Stimulated activated CD8-positive, alpha-beta memory T cell treated with anti-CD3 and anti-CD28 coated beads, Interleukin-15, amount 100 ng/mL, for 1 hour (primary cell): ENCODE data around the gene NPM1.
"Not testable (repeated sequence)": the region's sequence is repeated elsewhere in the genome, so short reads cannot be mapped to it uniquely, and the experiment has no call there.

ENCODE experiments used
- DNase-seq: peaks from one replicate; pipeline ENCODE4 v3.0.0-alpha.2; 2020; ENCODE audit warnings: low read depth

NPM1 gene

DNA sequence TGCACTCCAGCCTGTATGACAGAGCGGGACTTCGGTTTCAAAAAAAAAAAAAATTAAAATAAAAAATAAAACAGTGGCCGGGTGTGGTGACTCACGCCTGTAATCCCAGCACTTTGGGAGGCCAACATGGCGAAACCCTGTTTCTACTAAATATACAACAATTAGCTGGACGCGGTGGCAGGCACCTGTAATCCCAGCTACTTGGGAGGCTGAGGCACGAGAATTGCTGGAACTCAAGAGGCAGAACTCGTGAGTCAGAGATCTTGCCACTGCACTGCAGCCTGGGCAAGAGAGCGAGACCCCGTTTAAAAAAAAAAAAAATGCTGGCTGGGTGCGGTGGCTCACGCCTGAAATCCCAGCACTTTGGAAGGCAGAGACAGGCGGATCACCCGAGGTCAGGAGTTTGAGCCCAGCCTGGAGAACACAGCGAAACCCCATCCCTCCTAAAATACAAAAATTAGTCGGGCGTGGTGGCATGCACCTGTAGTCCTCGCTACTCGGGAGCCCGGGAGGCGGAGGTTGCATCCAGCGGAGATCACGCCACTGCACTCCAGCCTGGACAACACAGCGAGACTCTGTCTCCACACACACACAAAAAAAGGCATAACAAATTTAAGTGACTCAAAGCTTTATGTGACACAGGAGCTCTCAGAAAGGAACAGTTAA is 1.5 kb upstream of the NPM1 start:
- no peak for DNase-seq

DNA sequence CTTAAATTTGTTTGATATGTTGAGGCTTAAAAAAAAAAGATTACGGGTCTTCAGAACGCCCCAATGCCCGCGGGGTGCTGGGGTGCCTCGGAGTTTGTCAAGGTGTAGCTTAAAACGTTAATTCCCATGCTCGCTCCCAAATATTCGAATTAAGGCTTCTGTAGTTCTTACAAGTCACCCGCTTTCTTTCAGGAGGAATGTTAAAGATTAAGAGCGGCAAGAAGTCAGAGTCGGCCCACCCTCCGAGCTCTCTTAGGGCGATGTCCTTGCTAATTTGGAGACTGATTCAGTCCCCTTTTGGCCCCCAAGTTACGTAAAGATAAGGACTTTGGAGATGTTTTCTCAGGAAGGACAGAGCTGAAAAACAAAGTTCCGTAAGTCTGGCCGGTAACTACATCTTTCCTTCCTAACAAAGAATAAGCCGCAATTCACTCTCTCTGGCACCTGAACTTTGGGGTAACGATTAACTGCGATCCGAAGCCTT is 746 bp upstream of the NPM1 start:
- DNase-seq = no peak

DNA sequence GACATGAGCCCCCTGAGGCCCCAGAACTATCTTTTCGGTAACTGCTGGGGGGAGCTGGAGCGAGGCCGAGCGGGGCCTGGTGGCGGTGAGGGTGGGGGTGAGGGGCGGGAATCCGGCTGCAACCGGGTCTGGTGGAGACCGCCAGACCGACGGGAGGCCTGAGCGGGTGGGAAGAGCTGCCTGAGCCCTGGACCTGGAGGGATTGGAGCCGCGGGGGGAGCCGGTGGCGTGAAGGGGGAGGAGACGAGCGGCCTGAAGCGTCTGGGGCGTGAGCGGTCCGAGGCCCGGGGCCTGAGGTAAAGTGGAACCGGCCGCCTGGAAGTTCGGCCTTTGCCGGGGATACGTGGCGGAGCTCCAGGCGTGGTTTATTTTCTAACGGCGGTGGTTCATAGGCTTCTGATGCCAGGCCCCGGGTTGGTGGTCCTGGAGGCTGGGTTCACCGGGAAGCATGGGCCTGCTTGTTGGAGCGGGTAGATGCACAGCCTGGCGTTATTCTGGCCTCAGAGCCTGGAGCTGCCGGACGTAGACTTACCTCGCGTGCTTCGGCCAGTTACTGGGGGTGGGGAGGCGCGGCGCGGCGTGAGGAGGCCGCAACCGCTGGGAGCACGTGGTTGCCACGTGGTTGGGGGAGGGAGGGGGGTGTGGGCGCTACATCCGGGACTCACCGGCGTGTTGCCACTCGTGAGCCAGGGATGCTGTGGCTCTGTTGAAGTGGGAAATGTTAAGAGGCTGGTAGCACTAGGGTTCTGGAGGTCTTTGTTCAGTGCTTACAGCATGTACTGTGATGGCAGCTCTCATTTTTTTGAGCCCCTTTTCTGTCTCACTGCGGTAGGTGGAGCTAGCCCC is 544 bp downstream of the NPM1 start:
- peak; percentile 67 for DNase-seq

DNA sequence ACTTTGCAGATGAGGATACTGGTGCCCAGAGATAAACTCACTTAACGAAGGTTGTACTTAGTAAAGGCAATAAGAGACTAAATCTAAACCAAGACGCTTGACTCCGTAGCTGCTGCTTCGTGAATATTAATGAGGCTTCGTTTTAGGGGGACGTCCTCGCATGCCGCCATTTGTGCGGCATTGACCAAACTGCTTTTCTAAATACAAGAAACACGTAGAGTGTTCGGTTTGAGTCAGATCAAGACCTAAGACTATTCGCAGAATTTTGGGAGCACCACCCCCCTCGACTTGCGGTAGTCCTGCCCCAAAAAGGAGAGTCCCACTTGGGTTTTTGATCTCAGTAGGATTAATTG is 1.1 kb downstream of the NPM1 start:
- DNase-seq = no peak

DNA sequence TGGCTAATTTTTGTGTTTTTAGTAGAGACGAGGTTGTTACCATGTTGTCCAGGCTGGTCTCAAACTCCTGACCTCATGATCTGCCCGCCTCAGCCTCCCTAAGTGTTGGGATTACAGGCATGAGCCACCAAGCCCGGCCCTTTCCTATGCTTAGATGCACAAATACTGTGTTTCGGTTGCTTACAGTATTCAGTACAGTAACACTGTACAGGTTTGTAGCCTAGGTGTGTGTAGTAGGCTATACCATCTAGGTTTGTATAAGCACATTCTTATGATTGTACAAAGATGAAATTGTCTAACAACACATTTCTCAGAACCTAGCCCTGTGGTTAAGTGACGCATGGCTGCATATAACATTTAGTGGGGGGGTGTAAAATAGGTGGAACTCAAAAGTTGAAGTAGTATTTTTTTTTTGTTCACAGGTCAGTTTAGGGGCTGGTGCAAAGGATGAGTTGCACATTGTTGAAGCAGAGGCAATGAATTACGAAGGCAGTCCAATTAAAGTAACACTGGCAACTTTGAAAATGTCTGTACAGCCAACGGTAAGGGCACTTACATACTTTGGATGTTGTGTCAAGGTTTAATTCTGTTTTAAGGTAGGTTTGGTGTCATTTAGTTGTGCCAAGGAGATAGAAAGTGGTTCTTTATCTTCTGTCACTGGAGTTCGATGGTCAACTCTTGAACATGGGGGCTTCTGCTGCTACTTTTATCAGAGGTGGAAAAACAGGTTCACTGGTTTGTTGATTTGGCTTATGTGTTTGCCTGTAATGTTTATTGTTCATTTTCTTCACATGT is 3.4 kb downstream of the NPM1 start:
- no peak for DNase-seq

GRCh38 chr5:171391996-171392577 is 4.4 kb downstream of the NPM1 start:
- DNase-seq = no peak

- DNase-seq = no peak
Observed at GRCh38 chr5:171392585-171393159, 5.0 kb downstream of the NPM1 start.

- DNase-seq = no peak
Observed at GRCh38 chr5:171395042-171395441, 7.4 kb downstream of the NPM1 start.

GRCh38 chr5:171396583-171396982 is 8.9 kb downstream of the NPM1 start:
- DNase-seq = not testable (repeated sequence)

DNA sequence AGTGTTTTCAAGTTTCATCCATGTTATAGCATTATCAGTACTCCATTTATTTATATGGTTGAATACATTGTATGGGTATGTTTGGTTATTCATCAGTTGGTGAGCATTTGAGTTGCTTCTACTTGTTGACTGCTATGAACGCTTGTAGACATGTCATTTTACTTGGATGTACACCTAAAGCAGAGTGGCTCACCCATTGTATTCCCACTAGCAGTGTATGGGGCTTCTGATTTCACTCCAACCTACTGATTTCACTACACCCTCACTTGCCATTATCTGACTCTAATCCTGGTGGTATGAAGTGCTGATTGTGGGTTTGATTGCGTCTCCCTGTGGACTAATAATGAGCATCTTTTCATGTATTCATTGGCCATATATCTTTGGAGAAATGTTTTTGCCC is 9.5 kb downstream of the NPM1 start:
- DNase-seq = no peak

DNA sequence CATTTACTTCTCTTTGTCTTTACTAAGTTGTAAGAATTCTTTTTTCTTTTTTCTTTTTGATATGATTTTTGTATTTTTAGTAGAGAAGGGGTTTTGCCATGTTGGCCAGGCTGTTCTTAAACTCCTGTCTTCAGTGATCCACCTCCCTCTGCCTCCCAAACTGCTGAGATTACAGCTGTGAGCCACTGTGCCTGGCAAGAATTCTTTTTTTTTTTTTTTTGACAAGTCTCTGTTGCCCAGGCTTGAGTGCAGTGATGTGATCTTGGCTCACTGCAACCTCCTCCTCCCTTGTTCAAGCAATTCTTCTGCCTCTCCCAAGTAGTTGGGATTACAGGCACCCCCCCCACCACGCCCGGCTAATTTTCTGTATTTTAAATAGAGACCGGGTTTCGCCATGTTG is 9.9 kb downstream of the NPM1 start:
- no peak for DNase-seq

DNA sequence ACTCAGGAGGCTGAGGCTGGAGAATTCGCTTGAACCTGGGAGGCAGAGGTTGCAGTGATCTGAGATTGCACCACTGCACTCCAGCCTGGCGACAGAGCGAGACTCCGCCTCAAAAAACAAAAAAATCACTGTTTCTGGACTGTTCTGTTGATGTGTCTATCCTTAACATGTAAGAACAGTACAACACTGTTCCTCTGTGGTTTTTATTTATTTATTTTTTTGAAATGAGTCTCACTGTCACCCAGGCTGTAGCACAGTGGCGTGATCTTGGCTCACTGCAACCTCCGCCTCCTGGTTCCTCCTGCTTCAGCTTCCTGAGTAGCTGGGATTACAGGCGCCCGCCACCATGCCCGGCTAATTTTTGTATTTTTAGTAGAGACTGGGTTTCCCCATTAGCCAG is 11.0 kb downstream of the NPM1 start:
- not testable (repeated sequence) for DNase-seq

GRCh38 chr5:171400169-171400568 is 12.5 kb downstream of the NPM1 start:
- no peak for DNase-seq

DNA sequence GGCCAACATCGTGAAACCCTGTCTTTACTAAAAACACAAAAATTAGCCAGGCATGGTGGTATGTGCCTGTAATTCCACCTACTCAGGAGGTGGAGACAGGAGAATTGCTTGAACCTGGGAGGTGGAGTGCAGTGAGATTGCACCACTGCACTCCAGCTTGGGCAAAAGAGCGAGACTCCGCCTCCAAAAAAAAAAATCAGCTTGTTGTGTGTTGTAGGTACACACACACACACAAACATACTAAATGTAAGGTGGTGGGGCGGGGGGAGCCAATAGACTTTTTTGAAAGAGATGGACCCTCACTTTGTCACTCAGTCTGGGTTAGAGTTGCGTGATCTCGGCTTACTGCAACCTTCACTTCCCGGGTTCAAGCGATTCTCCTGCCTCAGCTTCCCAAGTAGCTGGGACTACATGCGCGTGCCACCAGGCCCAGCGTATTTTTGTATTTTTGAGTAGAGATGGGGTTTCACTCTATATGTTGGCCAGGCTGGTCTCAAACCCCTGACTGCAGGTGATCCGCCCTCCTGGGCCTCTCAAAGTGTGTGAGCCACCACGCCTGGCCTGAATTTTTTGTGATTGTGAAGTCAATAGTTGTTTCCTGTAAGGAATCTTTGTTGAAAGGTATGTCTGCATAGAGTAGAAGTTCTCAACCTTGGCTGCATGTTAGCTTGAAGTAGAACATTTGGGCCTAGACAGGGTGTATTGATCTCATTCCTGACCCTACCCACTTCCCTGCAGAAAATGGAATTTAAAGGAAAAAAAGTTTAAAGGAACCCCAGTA is 13.7 kb downstream of the NPM1 start:
- DNase-seq = no peak

- DNase-seq = not testable (repeated sequence)
Observed at GRCh38 chr5:171402751-171403150, 15.1 kb downstream of the NPM1 start.

DNA sequence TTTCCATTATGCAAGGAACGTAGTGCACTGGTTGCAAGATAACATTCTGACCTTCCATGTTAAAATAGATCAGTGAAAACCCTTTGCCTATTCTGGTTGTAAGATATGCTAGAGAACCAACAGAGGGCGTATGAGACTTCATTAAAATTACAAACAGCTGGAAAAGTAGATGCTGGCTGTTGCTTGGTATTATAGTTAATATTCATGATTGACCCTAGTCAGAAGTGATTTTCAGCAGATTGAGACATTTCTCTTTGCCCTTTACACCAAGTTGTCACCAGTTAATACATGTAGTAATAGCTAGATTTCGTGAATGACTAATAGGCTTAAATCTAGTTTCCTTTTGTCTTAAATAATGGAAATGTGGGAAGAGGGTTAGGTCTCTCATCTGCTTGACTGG is 18.0 kb downstream of the NPM1 start:
- DNase-seq = no peak

- DNase-seq = no peak
Observed at GRCh38 chr5:171407234-171407633, 19.6 kb downstream of the NPM1 start.

DNA sequence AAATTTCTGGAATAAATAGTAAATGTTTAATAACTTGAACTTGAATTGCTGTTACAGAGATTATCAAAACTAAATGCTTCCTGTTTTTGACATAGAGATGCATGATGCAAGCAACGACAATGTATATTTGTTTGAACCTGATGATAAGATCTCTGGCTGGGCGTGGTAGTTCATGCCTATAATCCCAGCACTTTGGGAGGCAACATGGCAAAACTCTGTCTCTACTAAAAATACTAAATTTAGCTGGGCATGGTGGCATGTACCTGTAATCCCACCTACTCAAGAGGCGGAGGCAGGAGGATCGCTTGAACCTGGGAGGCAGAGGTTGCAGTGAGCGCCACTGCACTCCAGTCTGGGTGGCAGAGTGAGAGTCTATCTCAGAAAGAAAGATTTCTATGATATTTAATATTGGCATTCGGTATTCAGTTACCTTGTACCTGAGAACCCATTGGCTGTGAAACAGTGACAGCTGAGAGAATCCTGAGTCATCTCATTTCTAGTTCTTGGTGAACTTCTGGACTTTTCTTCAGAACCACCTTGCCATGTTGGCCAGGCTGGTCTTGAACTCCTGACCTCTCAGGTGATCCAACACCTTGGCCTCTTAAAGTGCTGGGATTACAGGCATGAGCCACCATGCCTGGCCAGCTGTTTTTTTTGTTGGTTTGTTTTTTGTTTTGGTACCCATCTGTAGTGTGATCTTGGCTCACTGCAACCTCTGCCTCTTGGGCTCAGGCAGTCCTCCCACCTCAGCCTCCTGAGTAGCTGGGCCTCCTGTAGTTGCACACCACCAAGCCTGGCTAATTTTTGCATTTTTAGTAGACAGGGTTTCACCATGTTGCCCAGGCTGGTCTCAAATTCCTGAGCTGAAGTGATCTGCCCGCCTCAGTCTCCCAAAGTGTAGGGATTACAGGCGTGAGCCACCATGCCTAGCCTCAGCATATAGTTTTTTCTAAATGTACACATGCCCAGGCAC is 21.8 kb downstream of the NPM1 start:
- no peak for DNase-seq

GRCh38 chr5:171410181-171410580 is 22.5 kb downstream of the NPM1 start:
- no peak for DNase-seq

DNA sequence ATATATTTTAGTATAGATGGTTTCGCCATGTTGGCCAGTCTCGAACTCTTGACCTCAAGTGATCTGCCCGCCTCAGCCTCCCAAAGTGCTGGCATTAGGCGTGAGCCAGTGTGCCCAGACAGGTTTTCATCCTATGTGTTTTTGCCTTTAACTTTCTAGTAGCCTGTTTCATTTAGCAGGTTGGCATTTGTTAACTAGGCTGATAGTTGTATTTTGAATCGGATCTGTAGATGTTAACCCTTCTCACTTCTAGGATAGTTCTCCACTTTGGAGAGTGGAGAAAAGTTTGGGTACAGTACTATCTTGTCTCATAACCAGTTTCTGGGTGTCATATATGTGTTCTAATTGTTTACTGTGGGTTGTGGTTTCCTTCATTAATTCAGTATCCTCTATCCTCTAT is 24.5 kb downstream of the NPM1 start:
- no peak for DNase-seq
